ENCODE data around the gene GRAMD1C.

GRAMD1C gene

GRCh38 chr3:113873293-113873692 is 34.7 kb downstream of the GRAMD1C start:
- WGBS (ENCODE audit: extremely low coverage, insufficient coverage, low lambda C conversion rate): no CpG with 5 or more reads among the region's 6 CpGs
- no peak overlapping the region for H4K5ac ChIP-seq (ENCODE audit: low read length)
- no peak for DNase-seq
- no peak overlapping the region for H3K4me2 ChIP-seq (ENCODE audit: low read length)
- no peak overlapping the region for H3K23ac ChIP-seq (ENCODE audit: low read length)
- no peak overlapping the region for H3K27ac ChIP-seq (ENCODE audit: low read depth, low read length)
- no peaks in the 10 kb centered on the region for H3K79me2 ChIP-seq (ENCODE audit: control insufficient read depth, insufficient read depth, low read length)
- H3K36me3 ChIP-seq (ENCODE audit: control insufficient read depth, insufficient read depth, low read length): no peaks in the 10 kb centered on the region
- no peak overlapping the region for H2AK5ac ChIP-seq (ENCODE audit: low read length)
- no peak overlapping the region for H2BK120ac ChIP-seq (ENCODE audit: low read depth, low read length)
- no peak overlapping the region for H3K56ac ChIP-seq (ENCODE audit: low read length)
- no peak overlapping the region for H3K4me3 ChIP-seq (ENCODE audit: low read length)
- no peak overlapping the region for H3K18ac ChIP-seq (ENCODE audit: low read length)
- H2BK15ac ChIP-seq (replicated peaks; ENCODE audit: low read depth): no peak overlapping the region
- H3K4ac ChIP-seq (ENCODE audit: low read depth, low read length): no peak overlapping the region
- no peak overlapping the region for H3K9ac ChIP-seq (ENCODE audit: low read length)
- no peak overlapping the region for H4K8ac ChIP-seq (ENCODE audit: low read depth, low read length)
- H3K4me1 ChIP-seq (ENCODE audit: control insufficient read depth, low read depth, low read length): no peaks in the 10 kb centered on the region
- no peaks in the 10 kb centered on the region for H3K79me1 ChIP-seq (ENCODE audit: low read length)
- H2BK5ac ChIP-seq (ENCODE audit: low read length): no peak overlapping the region
- no peaks in the 10 kb centered on the region for H3K27me3 ChIP-seq (ENCODE audit: insufficient read depth, low read length, poor library complexity)

- no CpG with 5 or more reads among the region's 4 CpGs for WGBS (ENCODE audit: extremely low coverage, insufficient coverage, low lambda C conversion rate)
- H2BK120ac ChIP-seq (ENCODE audit: low read depth, low read length): no peak overlapping the region
These were observed 35.4 kb downstream of the GRAMD1C start for GRCh38 chr3:113873814-113874526.

DNA sequence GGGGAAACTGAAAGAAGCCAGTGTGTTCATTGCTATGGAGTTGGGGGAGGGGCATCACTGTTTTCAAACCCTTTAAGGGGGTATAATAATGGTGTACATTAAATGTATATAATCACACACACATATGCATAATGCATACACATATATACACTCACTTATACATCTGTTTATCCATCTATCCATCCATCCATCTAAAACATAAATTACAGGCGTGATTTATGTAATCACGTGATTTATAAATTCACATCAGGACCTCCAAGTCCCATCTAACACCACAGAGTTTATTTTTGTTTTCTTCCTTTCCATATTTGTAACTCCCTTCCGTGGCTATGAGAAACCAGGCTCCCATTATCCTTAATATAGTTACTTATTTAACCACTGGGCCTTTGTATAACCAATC is 39.8 kb downstream of the GRAMD1C start:
- H4K8ac ChIP-seq (ENCODE audit: low read depth, low read length): no peak overlapping the region
- H3K23ac ChIP-seq (ENCODE audit: low read length): no peak overlapping the region

More at GRCh38 chr3:113873814-113874526, 35.4 kb downstream of the GRAMD1C start:
- no peak overlapping the region for H3K9ac ChIP-seq (ENCODE audit: low read length)
- no peak overlapping the region for H4K8ac ChIP-seq (ENCODE audit: low read depth, low read length)
- no peak for DNase-seq
- H2BK15ac ChIP-seq (replicated peaks; ENCODE audit: low read depth): no peak overlapping the region
- H3K27me3 ChIP-seq (ENCODE audit: insufficient read depth, low read length, poor library complexity): no peaks in the 10 kb centered on the region
- no peak overlapping the region for H2BK5ac ChIP-seq (ENCODE audit: low read length)
- H3K79me2 ChIP-seq (ENCODE audit: control insufficient read depth, insufficient read depth, low read length): no peaks in the 10 kb centered on the region
- H3K36me3 ChIP-seq (ENCODE audit: control insufficient read depth, insufficient read depth, low read length): no peaks in the 10 kb centered on the region
- no peak overlapping the region for H3K18ac ChIP-seq (ENCODE audit: low read length)
- H3K27ac ChIP-seq (ENCODE audit: low read depth, low read length): no peak overlapping the region
- no peak overlapping the region for H3K4me3 ChIP-seq (ENCODE audit: low read length)
- no peak overlapping the region for H2AK5ac ChIP-seq (ENCODE audit: low read length)
- H3K79me1 ChIP-seq (ENCODE audit: low read length): no peaks in the 10 kb centered on the region
- no peak overlapping the region for H4K5ac ChIP-seq (ENCODE audit: low read length)
- no peak overlapping the region for H3K56ac ChIP-seq (ENCODE audit: low read length)
- no peaks in the 10 kb centered on the region for H3K4me1 ChIP-seq (ENCODE audit: control insufficient read depth, low read depth, low read length)
- H3K4ac ChIP-seq (ENCODE audit: low read depth, low read length): no peak overlapping the region
- no peak overlapping the region for H3K4me2 ChIP-seq (ENCODE audit: low read length)
- H3K23ac ChIP-seq (ENCODE audit: low read length): no peak overlapping the region

DNA sequence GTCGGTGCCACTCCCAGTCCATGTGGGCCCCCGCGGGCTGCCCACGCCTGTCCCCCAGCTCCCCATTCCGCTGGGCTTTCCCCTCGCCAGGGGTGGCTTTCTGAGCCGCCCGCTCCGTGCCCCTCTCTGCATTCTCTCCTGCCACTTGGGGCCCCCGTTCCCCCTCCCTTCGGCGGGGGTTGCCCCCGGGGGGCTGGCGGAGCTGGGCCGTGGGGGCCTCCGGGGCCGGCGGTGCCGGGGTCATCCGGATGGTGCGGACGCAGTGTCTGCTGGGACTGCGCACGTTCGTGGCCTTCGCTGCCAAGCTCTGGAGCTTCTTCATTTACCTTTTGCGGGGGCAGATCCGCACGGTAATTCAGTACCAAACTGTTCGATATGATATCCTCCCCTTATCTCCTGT is 46.5 kb downstream of the GRAMD1C start:
- H4K5ac ChIP-seq (ENCODE audit: low read length): no peak overlapping the region
- no peaks in the 10 kb centered on the region for H3K27me3 ChIP-seq (ENCODE audit: insufficient read depth, low read length, poor library complexity)
- no peak overlapping the region for H2AK5ac ChIP-seq (ENCODE audit: low read length)
- no peak overlapping the region for H3K9ac ChIP-seq (ENCODE audit: low read length)
- H3K4ac ChIP-seq (ENCODE audit: low read depth, low read length): no peak overlapping the region
- H2BK120ac ChIP-seq (ENCODE audit: low read depth, low read length): no peak overlapping the region
- DNase-seq: no peak
- H3K4me1 ChIP-seq (ENCODE audit: control insufficient read depth, low read depth, low read length): no peaks in the 10 kb centered on the region
- H4K8ac ChIP-seq (ENCODE audit: low read depth, low read length): no peak overlapping the region
- H3K79me1 ChIP-seq (ENCODE audit: low read length): no peaks in the 10 kb centered on the region
- WGBS (ENCODE audit: extremely low coverage, insufficient coverage, low lambda C conversion rate): no CpG with 5 or more reads among the region's 30 CpGs
- no peak overlapping the region for H2BK5ac ChIP-seq (ENCODE audit: low read length)
- H2BK15ac ChIP-seq (replicated peaks; ENCODE audit: low read depth): no peak overlapping the region
- no peak overlapping the region for H3K56ac ChIP-seq (ENCODE audit: low read length)
- no peak overlapping the region for H3K23ac ChIP-seq (ENCODE audit: low read length)
- no peaks in the 10 kb centered on the region for H3K79me2 ChIP-seq (ENCODE audit: control insufficient read depth, insufficient read depth, low read length)
- no peak overlapping the region for H3K18ac ChIP-seq (ENCODE audit: low read length)
- no peak overlapping the region for H3K4me3 ChIP-seq (ENCODE audit: low read length)
- H3K4me2 ChIP-seq (ENCODE audit: low read length): no peak overlapping the region
- H3K27ac ChIP-seq (ENCODE audit: low read depth, low read length): no peak overlapping the region
- no peaks in the 10 kb centered on the region for H3K36me3 ChIP-seq (ENCODE audit: control insufficient read depth, insufficient read depth, low read length)

More for the DNA sequence above, 39.8 kb downstream of the GRAMD1C start:
- no peaks in the 10 kb centered on the region for H3K79me1 ChIP-seq (ENCODE audit: low read length)
- no peak overlapping the region for H2AK5ac ChIP-seq (ENCODE audit: low read length)
- no peak overlapping the region for H3K27ac ChIP-seq (ENCODE audit: low read depth, low read length)
- H2BK5ac ChIP-seq (ENCODE audit: low read length): no peak overlapping the region
- H2BK120ac ChIP-seq (ENCODE audit: low read depth, low read length): no peak overlapping the region
- no peak overlapping the region for H3K4me2 ChIP-seq (ENCODE audit: low read length)
- no peak overlapping the region for H3K4ac ChIP-seq (ENCODE audit: low read depth, low read length)
- no peaks in the 10 kb centered on the region for H3K36me3 ChIP-seq (ENCODE audit: control insufficient read depth, insufficient read depth, low read length)
- no peaks in the 10 kb centered on the region for H3K27me3 ChIP-seq (ENCODE audit: insufficient read depth, low read length, poor library complexity)
- WGBS (ENCODE audit: extremely low coverage, insufficient coverage, low lambda C conversion rate): no CpG with 5 or more reads among the region's 3 CpGs
- H3K4me1 ChIP-seq (ENCODE audit: control insufficient read depth, low read depth, low read length): no peaks in the 10 kb centered on the region
- H3K9ac ChIP-seq (ENCODE audit: low read length): no peak overlapping the region
- DNase-seq: no peak
- H3K4me3 ChIP-seq (ENCODE audit: low read length): no peak overlapping the region
- no peaks in the 10 kb centered on the region for H3K79me2 ChIP-seq (ENCODE audit: control insufficient read depth, insufficient read depth, low read length)
- no peak overlapping the region for H4K5ac ChIP-seq (ENCODE audit: low read length)
- no peak overlapping the region for H3K56ac ChIP-seq (ENCODE audit: low read length)
- no peak overlapping the region for H3K18ac ChIP-seq (ENCODE audit: low read length)
- no peak overlapping the region for H2BK15ac ChIP-seq (replicated peaks; ENCODE audit: low read depth)

DNA sequence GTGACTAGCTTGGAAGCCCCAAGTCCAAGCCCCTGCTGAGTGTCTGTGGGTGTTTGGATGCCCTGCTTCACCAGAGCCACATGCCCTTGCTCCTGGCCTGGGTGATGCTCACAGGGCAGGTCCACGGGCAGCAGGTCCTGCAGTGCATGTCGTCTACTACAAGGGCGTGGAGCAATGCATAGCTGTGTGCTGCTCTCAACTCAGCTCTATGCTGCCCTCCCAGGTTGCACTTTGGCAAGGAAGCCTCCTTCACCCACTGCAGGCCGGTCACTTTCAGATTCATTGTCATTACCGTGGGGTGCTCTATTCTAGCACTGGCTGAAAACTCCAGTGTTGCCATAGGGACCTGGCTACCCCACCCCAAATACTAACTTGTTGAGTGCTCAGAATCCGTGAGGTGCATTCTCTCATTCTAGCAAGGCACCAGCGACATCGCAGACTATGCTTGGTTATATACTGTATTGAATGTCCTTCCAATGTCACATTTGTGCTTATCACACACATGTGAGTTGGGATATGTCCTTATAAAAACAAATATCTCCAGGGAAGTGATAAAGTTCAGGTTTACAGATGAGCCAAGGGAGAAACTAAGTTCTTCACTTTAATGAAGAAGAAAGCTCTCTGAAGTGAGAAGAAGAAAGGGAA is 51.8 kb downstream of the GRAMD1C start:
- no peak overlapping the region for H2BK120ac ChIP-seq (ENCODE audit: low read depth, low read length)
- DNase-seq: peak; percentile 28
- no peaks in the 10 kb centered on the region for H3K4me1 ChIP-seq (ENCODE audit: control insufficient read depth, low read depth, low read length)
- no peak overlapping the region for H4K5ac ChIP-seq (ENCODE audit: low read length)
- H2BK5ac ChIP-seq (ENCODE audit: low read length): no peak overlapping the region
- H3K79me2 ChIP-seq (ENCODE audit: control insufficient read depth, insufficient read depth, low read length): no peaks in the 10 kb centered on the region
- WGBS (ENCODE audit: extremely low coverage, insufficient coverage, low lambda C conversion rate): no CpG with 5 or more reads among the region's 8 CpGs
- H3K27ac ChIP-seq (ENCODE audit: low read depth, low read length): no peak overlapping the region
- no peak overlapping the region for H3K9ac ChIP-seq (ENCODE audit: low read length)
- no peak overlapping the region for H3K56ac ChIP-seq (ENCODE audit: low read length)
- no peaks in the 10 kb centered on the region for H3K27me3 ChIP-seq (ENCODE audit: insufficient read depth, low read length, poor library complexity)
- no peaks in the 10 kb centered on the region for H3K36me3 ChIP-seq (ENCODE audit: control insufficient read depth, insufficient read depth, low read length)
- H2AK5ac ChIP-seq (ENCODE audit: low read length): no peak overlapping the region
- no peak overlapping the region for H3K4me2 ChIP-seq (ENCODE audit: low read length)
- no peak overlapping the region for H2BK15ac ChIP-seq (replicated peaks; ENCODE audit: low read depth)
- H3K79me1 ChIP-seq (ENCODE audit: low read length): no peaks in the 10 kb centered on the region
- H3K4me3 ChIP-seq (ENCODE audit: low read length): no peak overlapping the region
- H3K4ac ChIP-seq (ENCODE audit: low read depth, low read length): no peak overlapping the region
- H4K8ac ChIP-seq (ENCODE audit: low read depth, low read length): no peak overlapping the region
- no peak overlapping the region for H3K23ac ChIP-seq (ENCODE audit: low read length)
- no peak overlapping the region for H3K18ac ChIP-seq (ENCODE audit: low read length)
